M059J (cell line): Measurements from ENCODE around the gene STPG2. TPM values are rescaled to one million over a fixed set of nuclear protein-coding genes. Genes with fewer than 3 reads are reported as not detected.
"Not testable (repeated sequence)": the region's sequence is repeated elsewhere in the genome, so short reads cannot be mapped to it uniquely, and the experiment has no call there.

Experiments
- DNase-seq: peaks from one replicate; pipeline ENCODE4 v3.0.0-alpha.2; 2012; ENCODE audit warnings: low read depth
- total RNA-seq: library from RNA; depleted of rRNA; stranded (reverse); fragments of >200 nt; shearing (Covaris generic); gene quantifications from 2 replicates; pipeline ENCODE4 v1.2.3, GENCODE V29; 2014

The STPG2 gene
- total RNA-seq, 1 experiment from 2014 or later, result not detected

- no peak for DNase-seq
Measured at GRCh38 chr4:97643179-97643578, 500.1 kb downstream of the STPG2 start.

- no peak for DNase-seq
Measured at GRCh38 chr4:97639961-97640360, 503.3 kb downstream of the STPG2 start.

- not testable (repeated sequence) for DNase-seq
Measured at GRCh38 chr4:97633831-97634230, 509.4 kb downstream of the STPG2 start.

- no peak for DNase-seq
Measured at GRCh38 chr4:97627750-97628149, 515.5 kb downstream of the STPG2 start.

- DNase-seq, result no peak
Measured at GRCh38 chr4:97624204-97624603, 519.1 kb downstream of the STPG2 start.

- DNase-seq, result no peak
Measured at GRCh38 chr4:97605932-97606331, 537.3 kb downstream of the STPG2 start.

GRCh38 chr4:97593248-97593647 is 550.0 kb downstream of the STPG2 start:
- DNase-seq, result no peak

- DNase-seq, result no peak
Measured at GRCh38 chr4:97590266-97590665, 553.0 kb downstream of the STPG2 start.

- DNase-seq, result peak; percentile 9
Measured at GRCh38 chr4:97589481-97590196, 553.6 kb downstream of the STPG2 start.

- DNase-seq, result peak; percentile 38
Measured at GRCh38 chr4:97587912-97588311, 555.4 kb downstream of the STPG2 start.

GRCh38 chr4:97585274-97585673 is 558.0 kb downstream of the STPG2 start:
- DNase-seq, result no peak

GRCh38 chr4:97582890-97583289 is 560.4 kb downstream of the STPG2 start:
- DNase-seq, result no peak

- DNase-seq, result peak; percentile 19
Measured at GRCh38 chr4:97577004-97577403, 566.3 kb downstream of the STPG2 start.

- no peak for DNase-seq
Measured at GRCh38 chr4:97560009-97560408, 583.3 kb downstream of the STPG2 start.

GRCh38 chr4:97558204-97558778 is 585.0 kb downstream of the STPG2 start:
- DNase-seq, result no peak

- DNase-seq, result not testable (repeated sequence)
Measured at GRCh38 chr4:97550637-97551036, 592.6 kb downstream of the STPG2 start.

GRCh38 chr4:97548943-97549583 is 594.2 kb downstream of the STPG2 start:
- DNase-seq, result no peak

GRCh38 chr4:97548186-97548585 is 595.1 kb downstream of the STPG2 start:
- DNase-seq, result no peak

- no peak for DNase-seq
Measured at GRCh38 chr4:97531351-97531750, 611.9 kb downstream of the STPG2 start.

- DNase-seq, result no peak
Measured at GRCh38 chr4:97530676-97531075, 612.6 kb downstream of the STPG2 start.

- DNase-seq, result no peak
Measured at GRCh38 chr4:97525236-97525635, 618.0 kb downstream of the STPG2 start.

- no peak for DNase-seq
Measured at GRCh38 chr4:97517939-97518338, 625.3 kb downstream of the STPG2 start.

- DNase-seq, result no peak
Measured at GRCh38 chr4:97513917-97514316, 629.4 kb downstream of the STPG2 start.
